DOHH2 (cell line): ENCODE results near the gene CHPF.

Experiments
- EZH2phosphoT487 ChIP-seq: fragments of 200-600 bp; sonication (generic); IDR thresholded peaks from 2 replicates; pipeline ENCODE4 v1.6.1; 2017; ENCODE audit warnings: borderline replicate concordance, mild to moderate bottlenecking, antibody characterized with exemption, low read length, moderate library complexity, mixed read lengths
- TF ChIP-seq, protein P1 (sequence below): fragments of 200-600 bp; sonication (generic); IDR thresholded peaks from one replicate; pipeline ENCODE4 v1.5.1; 2014; ENCODE audit warnings: antibody characterized with exemption, mild to moderate bottlenecking, low read depth, low read length; ENCODE audit not compliant: poor library complexity, severe bottlenecking

DNA sequence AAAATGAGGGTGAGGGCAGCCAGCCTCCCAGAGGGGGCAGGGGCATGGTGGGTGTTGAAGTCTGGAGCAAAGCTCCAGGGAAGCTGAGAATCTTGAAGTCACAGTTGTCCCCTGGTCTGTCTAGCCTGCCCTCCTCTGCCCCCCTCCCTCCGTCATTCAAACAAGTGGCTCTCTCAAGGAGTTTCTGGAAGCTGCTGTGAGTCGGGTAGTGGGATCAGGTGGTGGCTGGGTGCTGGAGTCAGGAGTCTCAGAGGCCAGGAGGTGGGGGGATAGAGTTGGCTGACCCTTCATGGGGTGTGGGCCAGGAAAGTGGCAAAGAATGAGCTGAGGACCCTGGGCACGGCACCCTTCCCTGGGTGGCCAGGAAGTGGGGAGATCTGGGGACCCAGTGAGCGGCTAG, 29.8 kb downstream of the CHPF start:
- TF ChIP-seq, protein P1, sequence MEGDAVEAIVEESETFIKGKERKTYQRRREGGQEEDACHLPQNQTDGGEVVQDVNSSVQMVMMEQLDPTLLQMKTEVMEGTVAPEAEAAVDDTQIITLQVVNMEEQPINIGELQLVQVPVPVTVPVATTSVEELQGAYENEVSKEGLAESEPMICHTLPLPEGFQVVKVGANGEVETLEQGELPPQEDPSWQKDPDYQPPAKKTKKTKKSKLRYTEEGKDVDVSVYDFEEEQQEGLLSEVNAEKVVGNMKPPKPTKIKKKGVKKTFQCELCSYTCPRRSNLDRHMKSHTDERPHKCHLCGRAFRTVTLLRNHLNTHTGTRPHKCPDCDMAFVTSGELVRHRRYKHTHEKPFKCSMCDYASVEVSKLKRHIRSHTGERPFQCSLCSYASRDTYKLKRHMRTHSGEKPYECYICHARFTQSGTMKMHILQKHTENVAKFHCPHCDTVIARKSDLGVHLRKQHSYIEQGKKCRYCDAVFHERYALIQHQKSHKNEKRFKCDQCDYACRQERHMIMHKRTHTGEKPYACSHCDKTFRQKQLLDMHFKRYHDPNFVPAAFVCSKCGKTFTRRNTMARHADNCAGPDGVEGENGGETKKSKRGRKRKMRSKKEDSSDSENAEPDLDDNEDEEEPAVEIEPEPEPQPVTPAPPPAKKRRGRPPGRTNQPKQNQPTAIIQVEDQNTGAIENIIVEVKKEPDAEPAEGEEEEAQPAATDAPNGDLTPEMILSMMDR: no peak
- TF ChIP-seq EZH2phosphoT487: no peak
